ENCODE results near the gene RAB7A. TPM values are rescaled to one million over a fixed set of nuclear protein-coding genes. Genes with fewer than 3 reads are reported as not detected.

The RAB7A gene
- total and polyA plus RNA-seq, 2 of the 4 experiments (the other 2 are of a cell fraction), result 57.0 to 240 TPM

- H3K56ac ChIP-seq (ENCODE audit: extremely low read depth, insufficient read depth, low read length), result no peak overlapping the region
- H4K5ac ChIP-seq (ENCODE audit: low read depth, low read length), result no peak overlapping the region
- H4K91ac ChIP-seq (ENCODE audit: insufficient read depth, low read depth, low read length), result no peak overlapping the region
- H3K79me1 ChIP-seq (ENCODE audit: low read depth in 1 of 2, low read length in 2 of 2), result peaks cover 22 to 96% of the 10 kb centered on the region in 2 experiments
- no peak overlapping the region for H3K27ac ChIP-seq (ENCODE audit: insufficient read depth, low read length)
- H4K20me1 ChIP-seq (ENCODE audit: insufficient read depth, low read length), result peaks cover 99% of the 10 kb centered on the region
- no TSS peak for BruUV-seq (replicated peaks)
- no peak overlapping the region for H3K4ac ChIP-seq (ENCODE audit: low read depth, low read length)
- H2BK20ac ChIP-seq (ENCODE audit: low read depth, low read length), result no peak overlapping the region
- intact Hi-C loops (cut with micrococcal nuclease), result no loop called here
- dilution Hi-C loops (cut with HindIII; ENCODE audit: low sequenced_read_pairs, unreplicated experiment), result no loop called here
- DNase-seq (no peak), ATAC-seq (ENCODE audit: low read depth) (no peak)
- no peak overlapping the region for H3K14ac ChIP-seq (replicated peaks; ENCODE audit: low read depth, low read length)
- WGBS, 2 experiments (ENCODE audit: extremely low coverage in 2 of 2, insufficient read length in 1 of 2), result no CpG with 5 or more reads among the region's 1 CpG
- TF ChIP-seq MXI1 (IDR thresholded peaks at IDR 0.05; ENCODE audit: borderline replicate concordance, low read depth, low read length) (no peak), RFX5 (IDR thresholded peaks at IDR 0.05; ENCODE audit: low read depth, low read length) (no peak), FOS (IDR thresholded peaks at IDR 0.05; ENCODE audit: low read depth, low read length) (no peak), NFE2L2 (IDR thresholded peaks at IDR 0.05; ENCODE audit: low read depth, low read length) (no peak), RCOR1 (IDR thresholded peaks at IDR 0.05; ENCODE audit: insufficient replicate concordance, low read length) (no peak), CEBPB (IDR thresholded peaks at IDR 0.05; ENCODE audit: low read depth, low read length) (no peak), USF2 (IDR thresholded peaks at IDR 0.05; ENCODE audit: low read depth, low read length) (no peak), ELK1 (IDR thresholded peaks at IDR 0.05; ENCODE audit: borderline replicate concordance, low read depth, low read length) (no peak), MAFK (IDR thresholded peaks at IDR 0.05; ENCODE audit: low read depth, low read length) (no peak)
- H3K4me1 ChIP-seq (ENCODE audit: control insufficient read depth, insufficient read depth, low read length), result peaks cover 15% of the 10 kb centered on the region
- ChIA-PET CTCF (interaction anchor here (0.8 to 1.4 kb wide), 2 partner anchors 15 to 100 kb away, joined by 3 to 5 read pairs; no protein-coding TSS in a partner anchor), POLR2A (ENCODE audit: unreplicated experiment) (no interaction called here)
- H2AFZ ChIP-seq (replicated peaks; ENCODE audit: low read length, poor library complexity), result no peak overlapping the region
- no peak overlapping the region for H2BK5ac ChIP-seq (ENCODE audit: low read depth, low read length, poor library complexity, severe bottlenecking)
- in situ Hi-C loops (cut with MboI; ENCODE audit: low sequenced_read_pairs), result no loop called here
- H2AK9ac ChIP-seq (replicated peaks; ENCODE audit: low read depth, low read length, poor library complexity), result no peak overlapping the region
- H3K27me3 ChIP-seq (ENCODE audit: control insufficient read depth, insufficient read depth, low read length), result no peaks in the 10 kb centered on the region
- H4K8ac ChIP-seq (ENCODE audit: low read depth in 2 of 2, low read length in 2 of 2), result no peak overlapping the region
- no peaks in the 10 kb centered on the region for H3K9me3 ChIP-seq (ENCODE audit: control insufficient read depth, insufficient read depth, low read length)
- no peak overlapping the region for H2BK15ac ChIP-seq (ENCODE audit: low read depth, low read length)
- peaks cover 39% of the 10 kb centered on the region for H3K9me1 ChIP-seq (ENCODE audit: insufficient read depth, low read length)
- no peak overlapping the region for H3K4me2 ChIP-seq (ENCODE audit: low read depth, low read length)
- H3K18ac ChIP-seq (ENCODE audit: low read depth, low read length), result no peak overlapping the region
- H3K36me3 ChIP-seq (ENCODE audit: control insufficient read depth, insufficient read depth, low read length), result no peaks in the 10 kb centered on the region; the same call in 1 of the 2 replicates
- no peak overlapping the region for H2BK120ac ChIP-seq (ENCODE audit: low read depth, low read length)
- H3K9ac ChIP-seq (ENCODE audit: low read depth, low read length), result no peak overlapping the region
- no peak overlapping the region for H2AK5ac ChIP-seq (ENCODE audit: low read depth, low read length)
- no peak overlapping the region for H3K4me3 ChIP-seq (ENCODE audit: insufficient read depth, low read depth, low read length)
- no peak overlapping the region for H3K23ac ChIP-seq (ENCODE audit: low read depth, low read length)
Measured at GRCh38 chr3:128780101-128780837, 54.3 kb downstream of the RAB7A start.
